ENCODE data around the gene OR8H2.
"Not testable (repeated sequence)": the region's sequence is repeated elsewhere in the genome, so short reads cannot be mapped to it uniquely, and the experiment has no call there.

Gene OR8H2, protein sequence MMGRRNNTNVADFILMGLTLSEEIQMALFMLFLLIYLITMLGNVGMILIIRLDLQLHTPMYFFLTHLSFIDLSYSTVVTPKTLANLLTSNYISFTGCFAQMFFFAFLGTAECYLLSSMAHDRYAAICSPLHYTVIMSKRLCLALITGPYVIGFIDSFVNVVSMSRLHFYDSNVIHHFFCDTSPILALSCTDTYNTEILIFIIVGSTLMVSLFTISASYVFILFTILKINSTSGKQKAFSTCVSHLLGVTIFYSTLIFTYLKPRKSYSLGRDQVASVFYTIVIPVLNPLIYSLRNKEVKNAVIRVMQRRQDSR

DNA sequence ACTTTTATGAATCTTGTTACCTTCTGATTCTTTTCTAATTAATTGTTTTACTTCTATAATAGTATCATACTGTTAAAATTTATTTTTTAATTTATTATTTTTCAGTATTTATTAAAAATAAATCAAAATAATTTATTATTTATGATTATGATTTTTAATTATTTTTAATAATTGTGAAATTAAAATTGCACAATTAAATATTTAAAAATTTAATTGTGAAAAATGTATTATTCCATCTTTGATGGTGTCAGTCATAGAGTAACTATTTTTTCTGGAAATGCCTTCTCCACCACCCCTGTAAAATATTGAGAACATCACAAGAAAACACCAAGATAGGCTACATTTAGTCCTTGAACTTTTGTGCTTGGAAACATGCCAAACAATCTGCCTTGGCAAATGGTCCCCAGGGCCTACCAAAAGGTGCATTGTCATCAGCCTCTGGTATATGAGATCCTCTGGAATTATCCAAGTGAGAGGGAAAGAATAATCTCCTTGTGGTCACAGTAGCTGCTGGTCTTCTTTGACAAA lies at the start of gene OR8H2:
OR8H2 (plus strand) TSS at position 478 of the 528 bp plus-strand sequence. CDS start 1,356 bp downstream, outside the sequence.
- Mint-ChIP-seq H3K27ac (no peak within 1 kb of the TSS), H3K9me3 (peaks cover 24% of the 10 kb centered on the region), H3K4me1 (ENCODE audit: low read depth) (no peaks in the 10 kb centered on the region), H3K4me3 (no peak within 1 kb of the TSS), H3K27me3 (ENCODE audit: low read depth) (no peaks in the 10 kb centered on the region), H3K36me3 (ENCODE audit: low read depth) (no peaks in the 10 kb centered on the region)
- no peak for DNase-seq (ENCODE audit: low spot score)

DNA sequence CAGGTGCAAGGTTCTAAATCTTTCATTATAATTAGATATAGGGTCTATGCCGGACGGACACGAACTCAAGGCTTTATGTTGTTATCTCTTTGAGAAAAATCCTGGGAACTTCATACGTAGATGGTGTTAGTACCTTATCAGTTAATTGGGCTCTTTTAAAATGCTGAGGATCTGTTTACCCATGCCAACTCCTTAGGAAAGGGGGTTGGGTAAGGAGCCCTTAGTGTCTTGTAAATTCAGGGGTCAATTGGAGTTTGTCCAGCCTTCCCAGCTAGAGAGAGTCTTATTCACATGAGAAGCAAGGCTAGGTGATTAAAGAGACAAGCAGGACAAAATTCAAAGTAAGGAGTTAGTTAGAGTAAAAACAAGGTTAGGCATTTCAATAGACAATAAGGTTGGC lies 47.1 kb upstream of the OR8H2 start:
- H3K4me3 Mint-ChIP-seq; H3K36me3 Mint-ChIP-seq (ENCODE audit: low read depth): not testable (repeated sequence)
- peaks cover 56% of the 10 kb centered on the region for H3K9me3 Mint-ChIP-seq

DNA sequence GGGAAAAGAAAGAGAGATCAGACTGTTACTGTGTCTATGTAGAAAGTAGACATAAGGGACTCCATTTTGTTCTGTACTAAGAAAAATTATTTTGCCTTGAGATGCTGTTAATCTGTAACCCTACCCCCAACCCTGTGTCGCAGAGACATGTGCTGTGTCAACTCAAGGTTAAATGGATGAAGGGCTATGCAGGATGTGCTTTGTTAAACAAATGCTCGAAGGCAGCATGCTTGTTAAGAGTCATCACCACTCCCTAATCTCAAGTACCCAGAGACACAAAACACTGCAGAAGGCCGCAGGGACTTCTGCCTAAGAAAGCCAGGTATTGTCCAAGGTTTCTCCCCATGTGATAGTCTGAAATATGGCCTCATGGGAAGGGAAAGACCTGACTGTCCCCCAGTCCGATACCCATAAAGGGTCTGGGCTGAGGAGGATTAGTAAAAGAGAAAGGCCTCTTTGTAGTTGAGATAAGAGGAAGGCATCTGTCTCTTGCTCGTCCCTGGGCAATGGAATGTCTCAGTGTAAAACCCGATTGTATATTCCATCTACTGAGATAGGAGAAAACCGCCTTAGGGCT lies 45.7 kb upstream of the OR8H2 start:
- not testable (repeated sequence) for H3K36me3 Mint-ChIP-seq (ENCODE audit: low read depth); H3K4me1 Mint-ChIP-seq (ENCODE audit: low read depth); H3K4me3 Mint-ChIP-seq; H3K27ac Mint-ChIP-seq; DNase-seq (ENCODE audit: low spot score); H3K27me3 Mint-ChIP-seq (ENCODE audit: low read depth)
- peaks cover 53% of the 10 kb centered on the region for H3K9me3 Mint-ChIP-seq

More for the DNA sequence above, 47.1 kb upstream of the OR8H2 start:
- H3K27ac Mint-ChIP-seq; DNase-seq (ENCODE audit: low spot score); H3K4me1 Mint-ChIP-seq (ENCODE audit: low read depth); H3K27me3 Mint-ChIP-seq (ENCODE audit: low read depth): not testable (repeated sequence)

- H3K27ac Mint-ChIP-seq; H3K36me3 Mint-ChIP-seq (ENCODE audit: low read depth); H3K4me1 Mint-ChIP-seq (ENCODE audit: low read depth); H3K4me3 Mint-ChIP-seq; DNase-seq (ENCODE audit: low spot score); H3K27me3 Mint-ChIP-seq (ENCODE audit: low read depth): not testable (repeated sequence)
- H3K9me3 Mint-ChIP-seq, result peaks cover 53% of the 10 kb centered on the region
Measured at GRCh38 chr11:56058260-56058780, 45.2 kb upstream of the OR8H2 start.

DNA sequence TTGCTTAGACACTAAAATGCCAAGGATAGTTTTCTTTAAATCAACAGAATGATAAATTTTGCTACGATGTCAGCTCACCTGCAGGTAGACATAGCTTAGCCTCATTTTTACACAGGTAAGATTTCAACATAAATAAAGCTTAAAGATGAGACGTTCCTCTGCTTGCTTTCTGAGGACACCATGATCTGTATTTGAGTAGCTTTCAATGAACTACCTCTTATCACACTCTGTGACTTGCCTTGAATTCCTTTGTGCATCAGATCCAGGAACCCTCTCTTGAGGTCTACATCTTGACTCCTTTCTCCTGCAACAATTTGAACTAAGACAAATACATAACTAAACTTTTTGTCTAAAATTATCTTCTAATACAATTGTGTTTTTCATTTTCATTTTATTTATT lies 36.5 kb upstream of the OR8H2 start:
- H3K36me3 Mint-ChIP-seq (ENCODE audit: low read depth), result no peaks in the 10 kb centered on the region

GRCh38 chr11:56089697-56090096 lies 13.8 kb upstream of the OR8H2 start:
- Mint-ChIP-seq H3K4me3 (no peak overlapping the region), H3K36me3 (ENCODE audit: low read depth) (no peaks in the 10 kb centered on the region), H3K4me1 (ENCODE audit: low read depth) (no peaks in the 10 kb centered on the region), H3K27ac (no peak overlapping the region), H3K9me3 (peaks cover 31% of the 10 kb centered on the region), H3K27me3 (ENCODE audit: low read depth) (no peaks in the 10 kb centered on the region)
- no peak for DNase-seq (ENCODE audit: low spot score)

More for the DNA sequence above, 36.5 kb upstream of the OR8H2 start:
- Mint-ChIP-seq H3K4me1 (ENCODE audit: low read depth) (no peaks in the 10 kb centered on the region), H3K27me3 (ENCODE audit: low read depth) (no peaks in the 10 kb centered on the region), H3K27ac (no peak overlapping the region), H3K4me3 (no peak overlapping the region), H3K9me3 (peaks cover 30% of the 10 kb centered on the region)
- DNase-seq (ENCODE audit: low spot score), result no peak

- Mint-ChIP-seq H3K27ac (no peak within 1 kb of the TSS), H3K27me3 (ENCODE audit: low read depth) (no peaks in the 10 kb centered on the region), H3K36me3 (ENCODE audit: low read depth) (no peaks in the 10 kb centered on the region), H3K4me1 (ENCODE audit: low read depth) (no peaks in the 10 kb centered on the region), H3K4me3 (no peak within 1 kb of the TSS), H3K9me3 (peaks cover 31% of the 10 kb centered on the region)
- DNase-seq (ENCODE audit: low spot score), result no peak
Measured at GRCh38 chr11:56093008-56093407, 10.5 kb upstream of the OR8H2 start, which contains the start of gene OR8I2. OR8I2 (plus strand) TSS chr11:56093308; CDS start chr11:56093308, 0 bp downstream.

GRCh38 chr11:56122073-56122472 lies 18.6 kb downstream of the OR8H2 start, which contains the start of gene OR8H3:
OR8H3 (plus strand) TSS chr11:56122373; CDS start chr11:56122373, 0 bp downstream.
- DNase-seq (ENCODE audit: low spot score), result no peak

DNA sequence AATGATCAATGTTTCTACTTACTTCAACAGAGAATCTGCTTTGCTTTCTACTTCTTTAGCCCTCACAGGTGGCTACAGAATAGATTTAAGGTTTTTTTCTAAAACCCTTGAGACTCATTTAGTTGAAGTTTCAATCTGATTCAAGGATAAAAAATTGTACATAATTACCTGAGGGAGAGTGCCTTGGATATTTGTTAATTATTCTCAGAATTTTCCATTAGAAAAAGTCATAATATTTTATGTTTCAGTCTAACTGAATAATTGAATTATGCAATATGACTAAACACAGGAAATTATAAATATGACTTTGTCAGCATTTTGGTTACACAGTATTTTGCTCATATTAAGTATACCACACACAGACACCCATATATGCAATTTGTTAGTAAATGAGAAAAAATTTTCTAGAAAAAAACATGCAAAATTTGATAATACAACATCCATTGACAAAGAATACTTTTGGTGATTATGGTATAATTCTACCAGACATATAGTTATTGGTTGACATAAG lies 36.7 kb downstream of the OR8H2 start, which contains the start of gene OR8J3:
OR8J3 (minus strand) TSS at position 51 of the 511 bp plus-strand sequence. CDS start 2,483 bp downstream, outside the sequence.
- Mint-ChIP-seq H3K4me3 (no peak within 1 kb of the TSS), H3K36me3 (ENCODE audit: low read depth) (no peaks in the 10 kb centered on the region), H3K27ac (no peak within 1 kb of the TSS), H3K9me3 (peaks cover 50% of the 10 kb centered on the region), H3K27me3 (ENCODE audit: low read depth) (no peaks in the 10 kb centered on the region), H3K4me1 (ENCODE audit: low read depth) (no peaks in the 10 kb centered on the region)
- DNase-seq (ENCODE audit: low spot score), result no peak

More at GRCh38 chr11:56122073-56122472, 18.6 kb downstream of the OR8H2 start, which contains the start of gene OR8H3:
- H3K9me3 Mint-ChIP-seq, result peaks cover 37% of the 10 kb centered on the region
- H3K36me3 Mint-ChIP-seq (ENCODE audit: low read depth), result no peaks in the 10 kb centered on the region
- no peak within 1 kb of the TSS for H3K4me3 Mint-ChIP-seq
- H3K27me3 Mint-ChIP-seq (ENCODE audit: low read depth), result no peaks in the 10 kb centered on the region
- no peak within 1 kb of the TSS for H3K27ac Mint-ChIP-seq
- H3K4me1 Mint-ChIP-seq (ENCODE audit: low read depth), result no peaks in the 10 kb centered on the region

- not testable (repeated sequence) for H3K4me1 Mint-ChIP-seq (ENCODE audit: low read depth); H3K27ac Mint-ChIP-seq; H3K4me3 Mint-ChIP-seq; DNase-seq (ENCODE audit: low spot score); H3K36me3 Mint-ChIP-seq (ENCODE audit: low read depth); H3K27me3 Mint-ChIP-seq (ENCODE audit: low read depth)
- H3K9me3 Mint-ChIP-seq, result peaks cover 48% of the 10 kb centered on the region
Measured at GRCh38 chr11:56143681-56144080, 40.2 kb downstream of the OR8H2 start.

- Mint-ChIP-seq H3K36me3 (ENCODE audit: low read depth) (no peaks in the 10 kb centered on the region), H3K4me1 (ENCODE audit: low read depth) (no peaks in the 10 kb centered on the region), H3K4me3 (no peak overlapping the region), H3K9me3 (peaks cover 58% of the 10 kb centered on the region), H3K27me3 (ENCODE audit: low read depth) (no peaks in the 10 kb centered on the region), H3K27ac (no peak overlapping the region)
- no peak for DNase-seq (ENCODE audit: low spot score)
Measured at GRCh38 chr11:56151376-56151775, 47.9 kb downstream of the OR8H2 start.

DNA sequence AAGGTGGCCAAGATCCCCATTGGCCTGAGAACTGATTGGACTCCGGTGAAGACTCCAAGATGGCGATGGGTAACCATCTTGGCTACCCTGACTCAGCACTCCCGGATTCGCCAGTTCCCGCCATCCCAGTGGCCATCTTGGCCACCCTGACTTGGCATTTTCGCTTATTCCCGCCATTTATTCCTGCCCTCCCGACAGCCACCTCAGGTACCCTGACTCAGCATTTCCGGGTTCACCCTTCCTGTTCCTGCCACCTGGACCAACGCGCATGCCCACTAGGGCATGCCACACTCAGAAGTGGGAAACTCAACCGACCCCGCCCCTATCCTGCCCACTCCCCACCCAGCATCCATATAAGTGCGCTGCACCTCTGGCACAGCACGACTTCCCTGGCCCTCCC lies 48.8 kb downstream of the OR8H2 start:
- Mint-ChIP-seq H3K4me1 (ENCODE audit: low read depth) (no peaks in the 10 kb centered on the region), H3K4me3 (no peak overlapping the region), H3K36me3 (ENCODE audit: low read depth) (no peaks in the 10 kb centered on the region), H3K27me3 (ENCODE audit: low read depth) (no peaks in the 10 kb centered on the region), H3K27ac (no peak overlapping the region), H3K9me3 (peaks cover 57% of the 10 kb centered on the region)
- no peak for DNase-seq (ENCODE audit: low spot score)
